K562 (cell line): ENCODE results near the gene NEK4. TPM values are rescaled to one million over a fixed set of nuclear protein-coding genes. Genes with fewer than 3 reads are reported as not detected.
A peak's percentile ranks its signal among the peaks of the same experiment; 100 is the strongest.

Experiments
- ATAC-seq: fragments of 200-7000 bp; cut with Tn5 transposase; 3 replicates; pipeline ENCODE4 v1.9.1; 2020; ENCODE audit warnings: moderate library complexity
- BruUV-seq: library from RNA; stranded (reverse); fragments of 400-500 nt; replicated peaks from 2 replicates; lab custom pipeline; 2021; lab: Mats Ljungman, UMichigan
- CTCF ChIA-PET: fragments of 300-600 bp; formaldehyde crosslinking; extraction: SDS; loops from one replicate; lab custom pipeline; 2021; ENCODE audit warnings: low intra/inter-chr PET ratio; lab: Yijun Ruan, JAX
- POLR2A ChIA-PET: fragments of 300-600, 350-650 bp; sonication (Branson Sonifier 250); formaldehyde crosslinking; extraction: SDS; loops from one replicate; lab custom pipeline; 2021; ENCODE audit warnings: antibody characterized with exemption, inconsistent platforms; lab: Yijun Ruan, JAX
- DNase-seq, 4 experiments: peaks; one replicate each; pipeline versions ENCODE4 v3.0.0 to v3.0.0-alpha.2; 2011 to 2018; ENCODE audit warnings: low spot score in 3 of 4, mixed read lengths in 3 of 4; ENCODE audit errors: extremely low read depth in 1 of 4
- FAIRE-seq: peaks from 2 replicates; lab custom pipeline; 2011; peaks lifted over from hg19 to GRCh38; lab: Jason Lieb, UNC
- H2AFZ ChIP-seq: 2 replicates; pipeline ENCODE4 v1.6.0; 2011; ENCODE audit warnings: low read depth, low read length, control low read depth, inconsistent platforms
- H3K27ac ChIP-seq: fragments of 200-600 bp; 3 replicates; pipeline ENCODE4 v1.8.0; 2011; ENCODE audit warnings: low read depth, mild to moderate bottlenecking, control low read depth, inconsistent platforms, low read length, moderate library complexity, mixed read lengths; ENCODE audit errors: extremely low read depth
- H3K27me3 ChIP-seq, 2 experiments: fragments of 300-600 bp in 1 of 2; 2 replicates in 1 of 2; 3 replicates in 1 of 2; pipeline versions ENCODE4 v1.6.0 to v1.8.0; 2011; ENCODE audit warnings: inconsistent platforms in 2 of 2, low read length in 2 of 2, mild to moderate bottlenecking in 1 of 2, mixed read lengths in 1 of 2, moderate library complexity in 1 of 2; ENCODE audit not compliant: control insufficient read depth in 2 of 2, insufficient read depth in 2 of 2
- H3K36me3 ChIP-seq: fragments of 300-600 bp; 3 replicates; pipeline ENCODE4 v1.8.0; 2011; ENCODE audit warnings: mild to moderate bottlenecking, low read length, inconsistent platforms; ENCODE audit not compliant: control insufficient read depth, insufficient read depth
- H3K4me1 ChIP-seq, 2 experiments: fragments of 200-600 bp in 1 of 2; replicated peaks in 1 of 2; 2 replicates in 1 of 2; 3 replicates in 1 of 2; pipeline versions ENCODE4 v1.5.1 to v1.8.0; 2011; ENCODE audit warnings: inconsistent platforms in 2 of 2, low read length in 2 of 2, mild to moderate bottlenecking in 1 of 2, mixed read lengths in 1 of 2, moderate library complexity in 1 of 2; ENCODE audit not compliant: control insufficient read depth in 2 of 2, insufficient read depth in 2 of 2
- H3K4me2 ChIP-seq: 2 replicates; pipeline ENCODE4 v1.6.1; 2011; ENCODE audit warnings: low read length, control low read depth, inconsistent platforms, mixed read lengths; ENCODE audit not compliant: insufficient read depth
- H3K4me3 ChIP-seq: fragments of 200-600 bp; sonication (generic), shearing (Covaris generic); 2 replicates; pipeline ENCODE4 v1.5.1; 2016; ENCODE audit warnings: control low read depth, inconsistent platforms
- H3K79me2 ChIP-seq: fragments of 200-600 bp; 3 replicates; pipeline ENCODE4 v1.8.0; 2011; ENCODE audit warnings: low read length, inconsistent platforms; ENCODE audit not compliant: control insufficient read depth, insufficient read depth
- H3K9ac ChIP-seq, 2 experiments: 2 replicates each; pipeline versions ENCODE4 v1.6.0 to v1.6.1; 2011; ENCODE audit warnings: low read depth in 2 of 2, low read length in 2 of 2, control low read depth in 1 of 2, inconsistent platforms in 1 of 2, mild to moderate bottlenecking in 1 of 2, mixed read lengths in 1 of 2; ENCODE audit not compliant: insufficient read depth in 1 of 2
- H3K9me1 ChIP-seq: one replicate; pipeline ENCODE4 v1.6.0; 2011; ENCODE audit warnings: inconsistent platforms, mild to moderate bottlenecking, low read length, moderate library complexity; ENCODE audit not compliant: control insufficient read depth, insufficient read depth
- H3K9me3 ChIP-seq: replicated peaks from 2 replicates; pipeline ENCODE4 v1.5.1; 2011; ENCODE audit warnings: low read depth, low read length, inconsistent platforms; ENCODE audit not compliant: control insufficient read depth, insufficient read depth
- H4K20me1 ChIP-seq: replicated peaks from 2 replicates; pipeline ENCODE4 v1.6.1; 2011; ENCODE audit warnings: low read length, inconsistent platforms, mixed read lengths; ENCODE audit not compliant: control insufficient read depth, insufficient read depth
- CBFB ChIP-seq: sonication (generic); formaldehyde crosslinking; IDR thresholded peaks from 2 replicates; pipeline ENCODE4 v1.4.0; 2020; ENCODE audit warnings: mild to moderate bottlenecking, missing genetic modification reagents
- ERF ChIP-seq: fragments of 450-650 bp; formaldehyde crosslinking; IDR thresholded peaks from 2 replicates; pipeline ENCODE4 v1.4.0; 2020; ENCODE audit warnings: mild to moderate bottlenecking, mixed read lengths
- ILF3 ChIP-seq: fragments of 450-650 bp; IDR thresholded peaks from 2 replicates; pipeline ENCODE4 v1.6.1; 2018; ENCODE audit warnings: antibody characterized with exemption, mild to moderate bottlenecking, moderate library complexity, borderline replicate concordance
- L3MBTL2 ChIP-seq: fragments of 450-650 bp; IDR thresholded peaks from 2 replicates; pipeline ENCODE4 v1.6.1; 2016; ENCODE audit warnings: mild to moderate bottlenecking, moderate library complexity
- LCOR ChIP-seq: sonication (generic); formaldehyde crosslinking; IDR thresholded peaks from 2 replicates; pipeline ENCODE4 v1.8.0; 2022; ENCODE audit warnings: mild to moderate bottlenecking, missing genetic modification reagents
- MTA1 ChIP-seq: fragments of 450-650 bp; IDR thresholded peaks from 2 replicates; pipeline ENCODE4 v1.6.1; 2017; ENCODE audit warnings: borderline replicate concordance
- OTX1 ChIP-seq: fragments of 450-650 bp; formaldehyde crosslinking; IDR thresholded peaks from 2 replicates; pipeline ENCODE4 v1.4.0; 2022; ENCODE audit warnings: mild to moderate bottlenecking
- TCF3 ChIP-seq: sonication (generic); formaldehyde crosslinking; IDR thresholded peaks from 2 replicates; pipeline ENCODE4 v1.4.0; 2020; ENCODE audit warnings: mild to moderate bottlenecking, missing genetic modification reagents
- WHSC1 ChIP-seq: IDR thresholded peaks from one replicate; pipeline ENCODE4 v1.6.1; 2012; ENCODE audit warnings: low read length, control low read depth, inconsistent platforms
- ZNF311 ChIP-seq: fragments of 250-450 bp; sonication (Bioruptor Pico); IDR thresholded peaks from 2 replicates; pipeline ENCODE4 v1.4.0; 2020; ENCODE audit warnings: mild to moderate bottlenecking, moderate library complexity
- ZNF507 ChIP-seq: conservative IDR thresholded peaks from 2 replicates; pipeline ENCODE4 v1.6.1; 2017; ENCODE audit warnings: missing genetic modification characterization, missing compliant biosample characterization
- WGBS: fragments of 100-300 bp; shearing (Covaris generic); methylation state at CpG from one replicate; pipeline ENCODE4 v1.1.6; 2016; ENCODE audit warnings: low coverage, mixed read lengths; ENCODE audit not compliant: insufficient coverage; ENCODE audit errors: missing lambda C conversion rate; 5-methylcytosine and 5-hydroxymethylcytosine counted together
- in situ Hi-C: fragments of 300-500 bp; cut with MboI; formaldehyde crosslinking; loops from 4 replicates; pipeline ENCODE4 v1.15.0; 2018; ENCODE audit warnings: inconsistent platforms, mixed read lengths
- intact Hi-C: fragments of 100-400 bp; cut with micrococcal nuclease; formaldehyde crosslinking; loops from 2 replicates; pipeline ENCODE4 v1.14.2; 2022
- polyA plus RNA-seq, 8 experiments: library from polyadenylated mRNA; depleted of rRNA in 4 of 8; stranded (reverse) in 5 of 8; unstranded in 3 of 8; fragments of >200 nt; fragmentation: Nextera tagmentation in 2 of 8; fragmentation: Illumina TruSeq in 1 of 8; extraction: Ambion mirVana in 2 of 8; extraction: Trizol in 1 of 8; gene quantifications; 2 replicates each; pipeline versions ENCODE4 v1.2.1 to v1.2.3, GENCODE V29; 2011 to 2014; ENCODE audit warnings: inconsistent platforms in 1 of 8, missing spikeins in 1 of 8
- total RNA-seq, 7 experiments: library from RNA; depleted of rRNA in 6 of 7; stranded (reverse); fragments of >200 nt in 6 of 7; fragmentation: Illumina TruSeq in 2 of 7; extraction: Trizol in 2 of 7; gene quantifications; 2 replicates each; pipeline versions ENCODE4 v1.2.1 to v1.2.3, GENCODE V29; 2011 to 2021; ENCODE audit warnings: low replicate concordance in 1 of 7
- TF ChIP-seq, protein P1 (sequence below): sonication (generic); formaldehyde crosslinking; IDR thresholded peaks from 2 replicates; pipeline ENCODE4 v1.8.0; 2022; ENCODE audit warnings: mild to moderate bottlenecking, missing genetic modification reagents
- TF ChIP-seq, protein P2 (sequence below): fragments of 250-450 bp; sonication (Bioruptor Pico); IDR thresholded peaks from 2 replicates; pipeline ENCODE4 v1.4.0; 2020; ENCODE audit warnings: mild to moderate bottlenecking, moderate library complexity

NEK4 gene
- total and polyA plus RNA-seq, 9 of the 15 experiments (the other 6 are each of a cell fraction or from before 2014, with no cell fraction given): 5.8 to 23.1 (median 16.6) TPM

DNA sequence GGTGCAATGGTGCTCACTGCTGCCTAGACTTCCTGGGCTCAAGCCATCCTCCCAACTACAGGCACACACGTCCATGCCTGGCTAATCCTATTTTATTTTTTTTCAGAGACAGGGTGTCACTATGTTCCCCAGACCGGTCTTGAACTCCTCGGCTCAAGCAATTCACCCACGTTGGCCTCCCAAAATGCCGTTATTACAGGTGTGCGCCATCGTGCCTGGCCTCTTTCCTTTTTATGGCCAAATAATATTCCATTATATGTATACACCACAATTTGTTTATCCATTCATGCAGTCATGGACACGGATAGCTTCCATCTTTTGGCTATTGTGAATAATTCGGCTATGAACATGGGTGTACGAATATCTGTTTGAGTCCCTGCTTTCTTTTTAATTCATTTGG is 962 bp upstream of the NEK4 start:
- H3K9ac ChIP-seq: peak overlapping the region in 1 of 2 experiments; percentile 83; a peak in 2 of 4 replicates
- no peaks in the 10 kb centered on the region for H3K9me1 ChIP-seq
- H2AFZ ChIP-seq: peak overlapping the region; percentile 94; the same call in 1 of the 2 replicates
- H3K4me1 ChIP-seq: peaks cover 3 to 4% of the 10 kb centered on the region in 2 experiments; a peak in 2 of 5 replicates
- CTCF ChIA-PET: interaction anchor here (0.7 kb wide), 1 partner anchor 376 kb away, joined by 6 read pairs; no protein-coding TSS in a partner anchor
- TF ChIP-seq OTX1 (CRISPR knock-in tag) (no peak), ILF3 (no peak), ERF (no peak), ZNF507 (no peak), LCOR (no peak), CBFB (no peak), MTA1 (no peak), L3MBTL2 (no peak), WHSC1 (no peak), TCF3 (no peak), ZNF311 (CRISPR knock-in tag) (no peak)
- TF ChIP-seq, protein P1, sequence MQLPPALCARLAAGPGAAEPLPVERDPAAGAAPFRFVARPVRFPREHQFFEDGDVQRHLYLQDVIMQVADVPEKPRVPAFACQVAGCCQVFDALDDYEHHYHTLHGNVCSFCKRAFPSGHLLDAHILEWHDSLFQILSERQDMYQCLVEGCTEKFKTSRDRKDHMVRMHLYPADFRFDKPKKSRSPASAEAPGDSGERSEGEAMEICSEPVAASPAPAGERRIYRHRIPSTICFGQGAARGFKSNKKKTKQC (CRISPR knock-in tag): no peak
- TF ChIP-seq, protein P2, sequence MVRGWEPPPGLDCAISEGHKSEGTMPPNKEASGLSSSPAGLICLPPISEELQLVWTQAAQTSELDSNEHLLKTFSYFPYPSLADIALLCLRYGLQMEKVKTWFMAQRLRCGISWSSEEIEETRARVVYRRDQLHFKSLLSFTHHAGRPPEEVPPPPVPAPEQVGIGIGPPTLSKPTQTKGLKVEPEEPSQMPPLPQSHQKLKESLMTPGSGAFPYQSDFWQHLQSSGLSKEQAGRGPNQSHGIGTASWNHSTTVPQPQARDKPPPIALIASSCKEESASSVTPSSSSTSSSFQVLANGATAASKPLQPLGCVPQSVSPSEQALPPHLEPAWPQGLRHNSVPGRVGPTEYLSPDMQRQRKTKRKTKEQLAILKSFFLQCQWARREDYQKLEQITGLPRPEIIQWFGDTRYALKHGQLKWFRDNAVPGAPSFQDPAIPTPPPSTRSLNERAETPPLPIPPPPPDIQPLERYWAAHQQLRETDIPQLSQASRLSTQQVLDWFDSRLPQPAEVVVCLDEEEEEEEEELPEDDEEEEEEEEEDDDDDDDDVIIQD (CRISPR knock-in tag): no peak
- H3K4me2 ChIP-seq: 0 out of 2 replicates have a peak overlapping the region, but pooled peaks have one; percentile 93
- no peaks in the 10 kb centered on the region for H4K20me1 ChIP-seq
- POLR2A ChIA-PET: interaction anchor here (0.6 to 1.5 kb wide), 3 partner anchors 11 to 30 kb away, joined by 3 to 7 read pairs (median 3); no protein-coding TSS in a partner anchor
- in situ Hi-C loops: no loop called here
- BruUV-seq: no TSS peak
- H3K4me3 ChIP-seq: no peak overlapping the region
- WGBS: 85% methylated on average over 9 of the region's 10 CpGs
- H3K36me3 ChIP-seq: peaks cover 7% of the 10 kb centered on the region; the same call in 1 of the 3 replicates
- FAIRE-seq (no peak), ATAC-seq (no peak), DNase-seq (no peak)
- H3K27me3 ChIP-seq: no peaks in the 10 kb centered on the region
- H3K79me2 ChIP-seq: peaks cover 24% of the 10 kb centered on the region
- H3K9me3 ChIP-seq: no peaks in the 10 kb centered on the region
- peak overlapping the region; percentile 88 for H3K27ac ChIP-seq
- intact Hi-C loops: no loop called here
